H9 (cell line): ENCODE data around the gene E4F1. TPM values are rescaled to one million over a fixed set of nuclear protein-coding genes. Genes with fewer than 3 reads are reported as not detected.
"Not testable (repeated sequence)": the region's sequence is repeated elsewhere in the genome, so short reads cannot be mapped to it uniquely, and the experiment has no call there.

Experiments
- DNase-seq: peaks from one replicate; pipeline ENCODE4 v3.0.0-alpha.2; 2017
- H2AFZ ChIP-seq: one replicate; pipeline ENCODE4 v1.6.1; 2013; ENCODE audit warnings: mild to moderate bottlenecking, low read length, control low read depth, moderate library complexity
- H2AK5ac ChIP-seq: 2 replicates; pipeline ENCODE4 v1.6.1; 2013; ENCODE audit warnings: low read length, control low read depth, mixed read lengths; ENCODE audit not compliant: insufficient read length
- H2BK120ac ChIP-seq: one replicate; pipeline ENCODE4 v1.6.1; 2013; ENCODE audit warnings: low read depth, mild to moderate bottlenecking, low read length, control low read depth, inconsistent platforms; ENCODE audit not compliant: poor library complexity, severe bottlenecking
- H2BK12ac ChIP-seq: 2 replicates; pipeline ENCODE4 v1.6.1; 2013; ENCODE audit warnings: low read length, control low read depth, mixed read lengths, low read depth; ENCODE audit not compliant: insufficient read length
- H2BK15ac ChIP-seq: 2 replicates; pipeline ENCODE4 v1.6.1; 2013; ENCODE audit warnings: low read depth, low read length, control low read depth
- H2BK20ac ChIP-seq: one replicate; pipeline ENCODE4 v1.6.1; 2013; ENCODE audit warnings: low read depth, mild to moderate bottlenecking, low read length, control low read depth, inconsistent platforms; ENCODE audit not compliant: poor library complexity, severe bottlenecking
- H2BK5ac ChIP-seq: 2 replicates; pipeline ENCODE4 v1.6.1; 2013; ENCODE audit warnings: low read length, control low read depth, mixed read lengths; ENCODE audit not compliant: insufficient read length
- H3K14ac ChIP-seq: 2 replicates; pipeline ENCODE4 v1.6.1; 2013; ENCODE audit warnings: low read length, control low read depth; ENCODE audit not compliant: insufficient read depth
- H3K18ac ChIP-seq: 2 replicates; pipeline ENCODE4 v1.6.1; 2013; ENCODE audit warnings: low read depth, mild to moderate bottlenecking, mixed read lengths, low read length, control low read depth; ENCODE audit not compliant: insufficient read length
- H3K23ac ChIP-seq: 2 replicates; pipeline ENCODE4 v1.6.1; 2013; ENCODE audit warnings: low read length, control low read depth, mixed read lengths, low read depth; ENCODE audit not compliant: insufficient read length
- H3K23me2 ChIP-seq: 2 replicates; pipeline ENCODE4 v1.6.1; 2013; ENCODE audit warnings: low read depth, mild to moderate bottlenecking, mixed read lengths, low read length, control low read depth; ENCODE audit not compliant: insufficient read length, poor library complexity, severe bottlenecking
- H3K27ac ChIP-seq: 2 replicates; pipeline ENCODE4 v1.5.1; 2013; ENCODE audit warnings: low read length, control low read depth, mixed read lengths, low read depth; ENCODE audit not compliant: insufficient read length
- H3K27me3 ChIP-seq: 2 replicates; pipeline ENCODE4 v1.6.1; 2013; ENCODE audit warnings: low read length, control low read depth, inconsistent platforms; ENCODE audit not compliant: insufficient read depth
- H3K4ac ChIP-seq: 2 replicates; pipeline ENCODE4 v1.6.1; 2013; ENCODE audit warnings: low read depth, mild to moderate bottlenecking, control low read depth, inconsistent platforms, low read length, moderate library complexity
- H3K4me1 ChIP-seq: 2 replicates; pipeline ENCODE4 v1.6.1; 2013; ENCODE audit warnings: low read length, control low read depth, inconsistent platforms; ENCODE audit not compliant: insufficient read depth
- H3K4me2 ChIP-seq: 2 replicates; pipeline ENCODE4 v1.6.1; 2013; ENCODE audit warnings: low read length, control low read depth, mixed read lengths; ENCODE audit not compliant: insufficient read length, insufficient read depth
- H3K56ac ChIP-seq: 2 replicates; pipeline ENCODE4 v1.6.1; 2013; ENCODE audit warnings: low read depth, mild to moderate bottlenecking, mixed read lengths, low read length, control low read depth; ENCODE audit not compliant: insufficient read length
- H3K79me1 ChIP-seq: 2 replicates; pipeline ENCODE4 v1.6.1; 2013; ENCODE audit warnings: low read depth, mild to moderate bottlenecking, moderate library complexity, low read length, control low read depth, inconsistent platforms; ENCODE audit not compliant: insufficient read depth, poor library complexity, severe bottlenecking
- H3K79me2 ChIP-seq: 2 replicates; pipeline ENCODE4 v1.6.1; 2013; ENCODE audit warnings: low read length, control low read depth, inconsistent platforms; ENCODE audit not compliant: insufficient read depth
- H3K9ac ChIP-seq: 2 replicates; pipeline ENCODE4 v1.6.1; 2013; ENCODE audit warnings: low read length, control low read depth, mixed read lengths; ENCODE audit not compliant: insufficient read length; ENCODE audit errors: extremely low read depth
- H3K9me3 ChIP-seq: one replicate; pipeline ENCODE4 v1.6.1; 2013; ENCODE audit warnings: low read depth, low read length, inconsistent platforms; ENCODE audit not compliant: control insufficient read depth
- H3T11ph ChIP-seq: one replicate; pipeline ENCODE4 v1.6.1; 2013; ENCODE audit warnings: mild to moderate bottlenecking, low read length, control low read depth, inconsistent platforms
- H4K20me1 ChIP-seq: one replicate; pipeline ENCODE4 v1.6.1; 2013; ENCODE audit not compliant: control insufficient read depth, insufficient read length, insufficient read depth
- H4K5ac ChIP-seq: 2 replicates; pipeline ENCODE4 v1.6.1; 2013; ENCODE audit warnings: low read depth, mild to moderate bottlenecking, mixed read lengths, low read length, control low read depth; ENCODE audit not compliant: insufficient read length
- H4K8ac ChIP-seq: replicated peaks from 2 replicates; pipeline ENCODE4 v1.6.1; 2013; ENCODE audit warnings: low read length, control low read depth, mixed read lengths, low read depth; ENCODE audit not compliant: insufficient read length
- H4K91ac ChIP-seq: 2 replicates; pipeline ENCODE4 v1.6.1; 2013; ENCODE audit warnings: low read depth, mild to moderate bottlenecking, moderate library complexity, mixed read lengths, low read length, control low read depth; ENCODE audit not compliant: insufficient read length
- H3K27ac Mint-ChIP-seq, 3 experiments: 2 replicates in 2 of 3; 3 replicates in 1 of 3; pipeline ENCODE4 v1.8.0; 2020 to 2021; ENCODE audit warnings: mixed read lengths in 3 of 3, mild to moderate bottlenecking in 1 of 3, moderate library complexity in 1 of 3
- H3K27me3 Mint-ChIP-seq: 2 replicates; pipeline ENCODE4 v1.8.0; 2021; ENCODE audit warnings: low read depth, mild to moderate bottlenecking, moderate library complexity, mixed read lengths
- H3K36me3 Mint-ChIP-seq, 3 experiments: 2 replicates in 2 of 3; 3 replicates in 1 of 3; pipeline ENCODE4 v1.8.0; 2020 to 2021; ENCODE audit warnings: low read depth in 3 of 3, mixed read lengths in 3 of 3; ENCODE audit not compliant: insufficient read depth in 1 of 3
- H3K4me1 Mint-ChIP-seq, 2 experiments: 2 replicates each; pipeline ENCODE4 v1.8.0; 2020; ENCODE audit warnings: mixed read lengths in 2 of 2
- H3K4me3 Mint-ChIP-seq, 2 experiments: 2 replicates in 1 of 2; 3 replicates in 1 of 2; pipeline ENCODE4 v1.8.0; 2020 to 2021; ENCODE audit warnings: mild to moderate bottlenecking in 2 of 2, mixed read lengths in 2 of 2, moderate library complexity in 1 of 2
- H3K9me3 Mint-ChIP-seq, 2 experiments: 2 replicates in 1 of 2; 3 replicates in 1 of 2; pipeline ENCODE4 v1.8.0; 2020; ENCODE audit warnings: mild to moderate bottlenecking in 2 of 2, mixed read lengths in 2 of 2, moderate library complexity in 1 of 2
- CTCF ChIP-seq: fragments of 200-600 bp; sonication (generic); conservative IDR thresholded peaks from 3 replicates; pipeline ENCODE4 v1.8.0; 2021; ENCODE audit warnings: antibody characterized with exemption, mild to moderate bottlenecking
- WGBS: extraction: QIAGEN DNeasy Blood & Tissue Kit; methylation state at CpG from one replicate; pipeline ENCODE4 v1.1.7; 2013; ENCODE audit warnings: missing lambda C conversion rate, low lambda C conversion rate, mixed read lengths; ENCODE audit not compliant: insufficient read length; ENCODE audit errors: extremely low coverage; 5-methylcytosine and 5-hydroxymethylcytosine counted together
- total RNA-seq: library from RNA; stranded (reverse); gene quantifications from 2 replicates; pipeline ENCODE4 v1.2.1, GENCODE V29; 2021

The E4F1 gene
- total RNA-seq, 1 experiment from 2014 or later: 35.9 TPM

DNA sequence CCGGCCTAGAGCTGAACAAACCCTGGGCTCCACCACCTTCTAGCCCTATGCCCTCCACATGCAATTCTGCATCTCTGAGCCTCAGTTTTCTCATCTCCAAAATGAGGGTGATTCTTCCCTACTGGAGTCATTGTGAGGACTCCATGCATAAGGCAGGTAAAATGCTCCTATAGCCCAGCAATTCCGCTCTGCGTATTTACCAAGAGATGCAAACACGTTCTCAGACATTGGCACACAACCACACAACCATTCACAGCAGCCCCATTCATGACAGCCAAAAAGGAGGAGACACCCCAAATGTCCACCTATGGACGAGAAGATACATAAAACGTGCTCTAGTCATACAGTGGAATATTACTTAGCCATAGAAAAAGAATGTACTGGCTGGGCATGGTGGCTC, 23.1 kb upstream of the E4F1 start:
- peaks cover 11% of the 10 kb centered on the region for H3K23me2 ChIP-seq
- Mint-ChIP-seq H3K4me1 (peaks cover 4 to 5% of the 10 kb centered on the region in 2 experiments; a peak in 3 of 4 replicates), H3K4me3 (no peak overlapping the region), H3K27me3 (peaks cover 65% of the 10 kb centered on the region), H3K27ac (no peak overlapping the region), H3K36me3 (no peaks in the 10 kb centered on the region), H3K9me3 (peaks cover 0 to 9% of the 10 kb centered on the region in 2 experiments; a peak in 1 of 5 replicates)
- H3K14ac ChIP-seq: no peak overlapping the region
- H2BK120ac ChIP-seq: no peak overlapping the region
- H3K4ac ChIP-seq: no peak overlapping the region
- H3K18ac ChIP-seq: no peak overlapping the region
- no peak overlapping the region for H3K27ac ChIP-seq
- H3K4me2 ChIP-seq: no peak overlapping the region
- no peak overlapping the region for H2BK12ac ChIP-seq
- H3K79me2 ChIP-seq: no peaks in the 10 kb centered on the region
- H2AK5ac ChIP-seq: no peak overlapping the region
- no peaks in the 10 kb centered on the region for H3K9me3 ChIP-seq
- H4K8ac ChIP-seq: no peak overlapping the region
- no peak for TF ChIP-seq CTCF
- H3K56ac ChIP-seq: no peak overlapping the region
- H2BK5ac ChIP-seq: no peak overlapping the region
- H3K27me3 ChIP-seq: peaks cover 8% of the 10 kb centered on the region; the same call in 1 of the 2 replicates
- no peak overlapping the region for H4K5ac ChIP-seq
- H2BK20ac ChIP-seq: no peak overlapping the region
- H3K23ac ChIP-seq: no peak overlapping the region
- no CpG with 5 or more reads among the region's 6 CpGs for WGBS
- DNase-seq: no peak
- H4K91ac ChIP-seq: no peak overlapping the region
- H3K4me1 ChIP-seq: no peaks in the 10 kb centered on the region
- H3K9ac ChIP-seq: no peak overlapping the region
- H2BK15ac ChIP-seq: no peak overlapping the region
- H3T11ph ChIP-seq: no peak overlapping the region
- no peaks in the 10 kb centered on the region for H4K20me1 ChIP-seq
- no peak overlapping the region for H2AFZ ChIP-seq
- no peaks in the 10 kb centered on the region for H3K79me1 ChIP-seq

GRCh38 chr16:2203119-2203688, 20.2 kb upstream of the E4F1 start:
- peaks cover 7 to 18% (median 16%) of the 10 kb centered on the region in 3 experiments; a peak in 6 of 7 replicates for H3K36me3 Mint-ChIP-seq
- H4K91ac ChIP-seq, H4K8ac ChIP-seq, H3K27me3 ChIP-seq, H3K27ac Mint-ChIP-seq, H3K4ac ChIP-seq, H2AK5ac ChIP-seq, H3K9me3 ChIP-seq, H2AFZ ChIP-seq, H3K4me1 ChIP-seq, H3K79me1 ChIP-seq, H2BK5ac ChIP-seq, H3K27ac ChIP-seq, H3T11ph ChIP-seq, H3K9me3 Mint-ChIP-seq, H3K79me2 ChIP-seq, H3K14ac ChIP-seq, H2BK120ac ChIP-seq, H4K20me1 ChIP-seq, H2BK15ac ChIP-seq, H3K23ac ChIP-seq, H3K9ac ChIP-seq, H2BK20ac ChIP-seq, H4K5ac ChIP-seq, H3K18ac ChIP-seq, H3K4me2 ChIP-seq, H2BK12ac ChIP-seq, H3K56ac ChIP-seq, DNase-seq, H3K4me1 Mint-ChIP-seq: not testable (repeated sequence)
- peak overlapping the region in 1 of 2 experiments; percentile 25; a peak in 2 of 5 replicates for H3K4me3 Mint-ChIP-seq
- H3K23me2 ChIP-seq: peaks cover 12% of the 10 kb centered on the region
- WGBS: no CpG with 5 or more reads among the region's 8 CpGs
- H3K27me3 Mint-ChIP-seq: peaks cover 51% of the 10 kb centered on the region
